Measurements from ENCODE around the gene RFTN1.

- no peak for TF ChIP-seq EZH2phosphoT487 (IDR thresholded peaks at IDR 0.05; ENCODE audit: borderline replicate concordance, low read depth, low read length)
- no peak for TF ChIP-seq CTCF (conservative IDR thresholded peaks at IDR 0.05; ENCODE audit: low read length)
These were observed 122.9 kb downstream of the RFTN1 start for GRCh38 chr3:16390581-16390980.

Data from OCI-LY7 (cell line).